SH-SY5Y (cell line): ENCODE results near the gene ANTXR2.
A peak's percentile ranks its signal among the peaks of the same experiment; 100 is the strongest.

Experiments
- GATA2 ChIP-seq: IDR thresholded peaks from 2 replicates; pipeline ENCODE4 v1.6.1; 2011; ENCODE audit warnings: mild to moderate bottlenecking, low read depth, low read length
- GATA3 ChIP-seq: IDR thresholded peaks from 2 replicates; pipeline ENCODE4 v1.6.1; 2011; ENCODE audit warnings: low read depth, mild to moderate bottlenecking, low read length, moderate library complexity

DNA sequence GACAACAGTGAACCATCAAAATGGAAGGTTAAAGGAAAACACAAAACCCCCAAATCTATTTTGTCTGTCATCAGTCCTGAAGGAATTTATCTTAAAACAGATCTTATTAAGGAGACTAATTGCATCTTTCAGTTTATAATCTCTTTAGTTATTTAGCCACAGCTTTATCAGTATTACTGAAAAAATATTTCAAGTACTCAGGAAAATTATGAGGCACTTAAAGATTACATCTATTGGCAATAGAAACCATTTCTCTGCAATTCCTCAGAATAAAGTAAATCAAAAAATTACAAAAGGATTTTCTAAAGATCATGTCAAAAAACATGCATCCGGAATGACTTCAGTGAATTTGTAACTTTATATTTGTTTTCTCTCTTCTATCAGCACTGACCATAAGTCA, 35.2 kb downstream of the ANTXR2 start:
- TF ChIP-seq GATA3 (peak; percentile 47; the same call in 1 of the 2 replicates), GATA2 (no peak)
